GM12872 (cell line): ENCODE data around the gene GPBP1L1.

Experiments
- CTCF ChIP-seq: IDR thresholded peaks from 3 replicates; pipeline ENCODE4 v1.5.1; 2011; ENCODE audit warnings: low read depth, mild to moderate bottlenecking, low read length, moderate library complexity; ENCODE audit not compliant: insufficient read depth

Gene GPBP1L1

DNA sequence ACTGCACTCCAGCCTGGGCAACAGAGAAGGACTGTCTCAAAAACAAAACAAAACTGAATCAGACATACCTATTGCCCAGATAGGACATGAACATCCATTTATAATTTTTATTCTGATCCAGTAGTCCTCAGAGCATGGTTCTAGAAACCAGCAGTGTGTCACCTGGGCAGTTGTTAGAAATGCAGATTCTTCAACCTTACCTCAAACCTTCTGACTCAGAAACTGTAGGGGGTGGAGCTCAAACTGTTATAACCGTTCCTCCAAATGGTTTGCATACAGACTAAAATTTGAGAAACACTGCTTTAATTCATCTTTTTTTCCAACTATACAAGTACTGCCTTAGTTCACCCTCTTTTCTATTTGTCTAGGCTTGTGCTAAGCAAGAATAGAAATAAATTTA lies 96.5 kb downstream of the GPBP1L1 start:
- no peak for TF ChIP-seq CTCF

DNA sequence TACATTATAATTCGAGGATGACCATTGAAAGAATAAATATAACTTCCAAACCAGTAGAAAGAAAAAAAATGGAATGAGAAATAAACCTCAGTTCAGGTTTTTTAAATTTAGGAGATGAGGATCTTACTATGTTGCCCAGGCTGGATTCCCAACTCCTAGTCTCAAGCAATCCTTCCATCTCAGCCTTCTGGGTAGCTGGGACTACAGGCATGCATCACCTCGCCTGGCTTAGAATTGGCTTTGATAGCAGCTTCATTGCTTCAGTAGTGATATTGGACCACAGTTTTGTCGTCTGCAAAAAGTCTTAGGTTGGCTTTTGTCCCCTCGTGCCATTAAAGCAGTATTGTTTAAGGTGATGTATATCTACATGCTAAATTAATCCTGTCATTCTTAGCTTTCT lies 99.6 kb downstream of the GPBP1L1 start:
- TF ChIP-seq CTCF = no peak

- no peak for TF ChIP-seq CTCF
Measured at GRCh38 chr1:45585496-45586075, 100.7 kb downstream of the GPBP1L1 start.

GRCh38 chr1:45585110-45585426 lies 101.3 kb downstream of the GPBP1L1 start:
- TF ChIP-seq CTCF = no peak

DNA sequence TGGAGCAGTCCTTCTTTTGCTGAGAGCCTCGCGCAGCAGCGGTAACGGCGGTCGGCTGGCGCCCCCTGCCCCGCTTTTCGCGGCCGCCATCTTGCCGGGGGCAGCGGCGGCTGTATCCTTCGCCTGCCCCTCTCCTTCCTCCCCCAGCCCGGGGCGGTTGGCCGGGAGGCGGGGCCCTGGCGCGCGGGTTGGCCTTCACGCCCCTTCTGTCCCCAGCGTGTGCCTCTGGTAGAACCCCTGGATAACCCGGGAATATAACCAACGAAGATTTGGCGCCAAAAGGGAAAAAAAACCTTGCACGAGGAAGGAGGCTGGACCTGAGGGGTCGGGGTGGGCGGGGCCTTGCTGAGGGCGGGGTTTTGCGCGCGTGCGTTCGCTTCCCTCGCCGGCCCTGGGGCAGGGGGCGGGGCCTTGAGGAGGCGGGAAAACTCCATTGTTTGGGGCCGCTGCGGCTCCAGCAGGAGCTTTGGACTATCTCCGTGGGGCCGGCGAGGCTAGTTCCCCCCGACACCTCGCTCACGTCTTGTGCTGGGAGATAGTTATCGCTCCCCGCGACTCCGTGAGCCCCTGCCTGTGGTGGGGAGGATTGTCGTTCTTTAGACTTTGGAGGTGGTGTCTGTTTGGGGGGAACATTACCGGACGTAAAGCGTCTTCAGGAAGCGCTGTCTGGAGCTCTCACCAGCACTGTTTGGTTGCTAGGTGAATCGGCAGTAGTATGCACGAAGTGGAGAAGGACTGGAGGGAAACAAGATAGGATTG lies 101.8 kb downstream of the GPBP1L1 start:
- peak; percentile 16; the same call in 1 of the 3 replicates for TF ChIP-seq CTCF

GRCh38 chr1:45583666-45584350 lies 102.5 kb downstream of the GPBP1L1 start, which contains the start of gene NASP:
NASP (plus strand) TSS chr1:45584041; CDS start chr1:45584147, 106 bp downstream.
- TF ChIP-seq CTCF = no peak

DNA sequence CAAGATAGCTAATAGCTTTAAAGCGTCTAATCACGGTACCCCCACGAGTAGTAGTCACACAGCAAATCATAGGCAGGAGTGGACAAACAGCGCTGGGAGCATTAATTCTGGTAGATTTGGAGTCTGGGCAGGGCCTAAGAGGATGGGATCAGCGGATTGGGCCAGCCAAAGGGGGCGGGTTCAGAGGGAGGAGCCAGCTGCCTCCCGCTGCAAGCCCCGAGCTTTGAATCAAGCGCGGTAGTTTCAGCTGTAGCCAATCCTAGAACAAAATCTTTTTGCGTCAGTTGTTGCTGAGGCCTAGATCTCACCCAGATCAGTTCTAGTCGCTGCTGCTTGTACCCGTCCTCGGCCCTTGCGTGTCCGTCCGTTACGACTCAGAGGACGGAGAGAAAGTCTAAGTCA lies 103.1 kb downstream of the GPBP1L1 start:
- no peak for TF ChIP-seq CTCF
